ENCODE results near the gene NCCRP1.

NCCRP1 gene

DNA sequence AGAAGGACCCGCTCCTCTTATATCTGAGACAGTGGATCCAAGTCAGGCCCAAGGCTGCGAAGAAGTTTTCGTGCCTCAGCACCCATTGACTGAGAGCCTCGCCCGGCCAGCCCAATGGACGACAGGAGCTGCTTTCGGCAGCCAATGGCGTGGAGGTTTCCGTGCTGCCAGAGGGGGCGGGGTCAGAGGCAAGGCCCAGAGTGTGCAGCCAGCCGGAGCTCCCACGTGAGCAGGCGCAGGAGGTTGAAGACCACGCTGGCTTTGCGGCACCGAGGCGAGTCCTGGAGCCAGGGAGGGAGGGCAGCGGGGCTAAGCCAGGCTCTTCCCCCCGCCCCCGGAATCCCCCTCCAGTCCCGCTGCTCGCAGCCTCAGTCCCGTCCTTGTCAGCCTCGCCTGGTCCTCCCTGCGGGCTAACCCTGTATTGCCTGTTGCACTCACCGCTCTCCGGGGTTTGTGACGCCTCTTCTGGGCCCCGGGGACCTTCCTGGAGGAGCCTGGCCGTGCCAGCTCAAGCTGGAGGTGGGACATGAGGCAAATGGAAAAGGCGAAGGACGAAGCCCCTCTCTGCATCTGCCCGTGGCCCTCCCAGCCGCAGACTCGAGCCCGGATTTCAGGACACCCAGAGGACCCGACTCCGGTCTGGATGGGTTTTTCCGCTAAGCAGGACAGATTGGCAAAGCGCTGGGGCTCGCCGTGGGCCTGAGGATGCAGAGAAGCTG lies 50.3 kb downstream of the NCCRP1 start:
- DNase-seq (ENCODE audit: low read depth), result no peak

DNA sequence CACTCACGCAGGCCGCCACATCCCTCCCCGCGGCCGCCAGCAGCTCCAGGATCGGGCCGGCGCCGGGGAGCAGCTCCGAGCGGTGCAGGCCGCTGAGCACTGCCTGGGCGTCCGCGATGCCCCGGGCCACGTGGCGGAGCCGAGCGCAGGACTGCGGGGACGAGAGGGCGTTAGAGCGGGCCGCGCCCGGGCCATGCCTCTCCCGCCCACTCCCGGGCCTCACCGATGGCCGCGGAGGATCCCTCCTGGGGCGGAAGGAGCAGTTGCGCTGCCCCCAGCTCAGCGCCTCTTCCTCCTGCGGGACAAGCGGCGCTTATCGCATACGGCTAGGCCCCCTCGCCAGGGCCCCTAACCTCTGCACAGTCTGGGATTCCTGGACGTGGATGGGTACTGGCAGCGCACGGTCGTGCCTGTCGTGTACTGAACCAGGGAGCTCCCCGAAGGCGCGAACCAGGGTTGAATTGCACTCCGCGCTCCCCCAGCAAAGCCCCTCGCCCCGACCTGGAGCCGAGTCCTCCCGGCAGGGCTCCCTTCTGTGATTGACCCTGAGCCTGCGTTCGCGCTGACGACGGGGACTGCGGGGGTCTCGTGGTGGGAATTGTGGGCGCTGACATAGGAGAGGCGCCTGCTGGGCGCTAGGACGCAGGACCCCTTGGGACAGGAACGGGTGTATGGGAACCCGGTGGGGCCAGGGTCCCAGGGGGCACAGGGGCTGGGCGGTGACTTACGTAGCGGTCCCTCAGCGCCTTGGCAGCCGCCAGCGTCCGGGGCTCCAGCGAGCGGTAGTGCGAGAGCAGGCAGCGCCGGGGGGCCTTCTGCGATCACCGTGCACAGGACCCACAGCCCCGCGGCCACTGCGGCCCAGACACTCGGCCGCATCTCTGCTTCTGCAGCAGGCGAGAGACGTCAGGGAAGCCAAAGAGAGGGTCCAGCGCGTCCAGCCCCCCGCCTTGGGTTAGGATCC lies 51.2 kb downstream of the NCCRP1 start:
- DNase-seq (ENCODE audit: low read depth), result no peak

DNA sequence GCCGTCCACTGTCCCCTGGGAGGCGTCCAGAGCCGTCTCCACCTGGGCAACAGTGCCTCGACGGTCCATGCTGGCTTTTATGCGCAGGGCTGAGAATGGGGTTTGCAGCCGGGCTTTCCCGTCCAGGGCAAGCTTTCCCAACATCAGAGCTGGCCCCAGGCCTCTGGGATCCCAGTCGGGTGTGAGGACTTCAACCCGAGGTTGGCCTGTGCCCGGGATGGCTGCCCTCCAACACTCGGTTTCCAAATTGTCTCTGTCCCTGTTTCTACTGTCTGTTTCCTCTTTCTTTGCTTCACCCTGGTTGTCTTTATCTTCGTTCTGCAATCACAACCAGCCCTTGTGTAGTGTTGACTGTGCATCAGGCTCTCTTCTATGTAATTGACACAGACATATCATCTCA lies 52.0 kb downstream of the NCCRP1 start, which contains the start of gene IFNL4:
Gene IFNL4 (minus strand): TSS at position 51 of the 400 bp plus-strand sequence.
- DNase-seq (ENCODE audit: low read depth), result no peak

DNA sequence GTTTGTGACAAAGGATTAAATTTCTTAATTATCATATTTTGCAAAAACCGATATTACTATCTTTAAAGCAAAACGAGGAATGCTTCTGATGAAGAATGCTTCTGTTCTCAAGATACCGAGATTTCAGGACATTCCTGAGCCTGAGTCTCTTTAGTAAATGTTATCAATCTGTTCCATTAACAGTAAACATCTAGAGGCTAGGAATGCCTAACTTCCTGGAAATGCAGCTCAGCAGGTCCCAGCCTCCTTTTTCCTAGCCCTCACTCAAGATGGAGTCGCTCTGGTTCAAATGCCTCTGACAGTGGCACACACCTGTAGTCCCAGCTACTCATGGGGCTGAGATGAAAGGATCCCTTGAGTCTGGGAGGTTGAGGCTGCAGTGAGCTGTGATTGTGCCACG lies 54.3 kb downstream of the NCCRP1 start:
- DNase-seq (ENCODE audit: low read depth), result no peak
